ENCODE measurements around the gene NOP53.
"Not testable (repeated sequence)": the region's sequence is repeated elsewhere in the genome, so short reads cannot be mapped to it uniquely, and the experiment has no call there.

Gene NOP53

DNA sequence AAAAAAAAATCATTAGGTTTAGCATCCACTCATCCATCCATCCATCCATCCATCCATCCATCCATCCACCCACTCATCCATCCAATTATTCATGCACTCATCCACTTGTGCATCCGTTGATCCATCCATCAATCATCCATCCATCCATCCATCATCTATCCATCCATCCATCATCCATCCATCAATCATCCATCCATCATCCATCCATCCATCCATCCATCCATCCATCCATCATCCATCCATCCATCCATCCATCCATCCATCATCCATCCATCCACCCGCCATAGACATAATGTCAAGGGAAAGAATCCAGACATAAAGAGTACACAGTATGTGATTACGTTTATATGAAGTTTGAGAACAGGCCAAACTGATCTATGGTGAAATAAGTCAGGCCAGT is 24.2 kb downstream of the NOP53 start:
- H3K27me3 ChIP-seq (ENCODE audit: insufficient read depth, poor library complexity, severe bottlenecking): no peaks in the 10 kb centered on the region
- TF ChIP-seq, protein P1, sequence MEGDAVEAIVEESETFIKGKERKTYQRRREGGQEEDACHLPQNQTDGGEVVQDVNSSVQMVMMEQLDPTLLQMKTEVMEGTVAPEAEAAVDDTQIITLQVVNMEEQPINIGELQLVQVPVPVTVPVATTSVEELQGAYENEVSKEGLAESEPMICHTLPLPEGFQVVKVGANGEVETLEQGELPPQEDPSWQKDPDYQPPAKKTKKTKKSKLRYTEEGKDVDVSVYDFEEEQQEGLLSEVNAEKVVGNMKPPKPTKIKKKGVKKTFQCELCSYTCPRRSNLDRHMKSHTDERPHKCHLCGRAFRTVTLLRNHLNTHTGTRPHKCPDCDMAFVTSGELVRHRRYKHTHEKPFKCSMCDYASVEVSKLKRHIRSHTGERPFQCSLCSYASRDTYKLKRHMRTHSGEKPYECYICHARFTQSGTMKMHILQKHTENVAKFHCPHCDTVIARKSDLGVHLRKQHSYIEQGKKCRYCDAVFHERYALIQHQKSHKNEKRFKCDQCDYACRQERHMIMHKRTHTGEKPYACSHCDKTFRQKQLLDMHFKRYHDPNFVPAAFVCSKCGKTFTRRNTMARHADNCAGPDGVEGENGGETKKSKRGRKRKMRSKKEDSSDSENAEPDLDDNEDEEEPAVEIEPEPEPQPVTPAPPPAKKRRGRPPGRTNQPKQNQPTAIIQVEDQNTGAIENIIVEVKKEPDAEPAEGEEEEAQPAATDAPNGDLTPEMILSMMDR (IDR thresholded peaks at IDR 0.05; ENCODE audit: insufficient read depth, low read length): no peak
- TF ChIP-seq POLR2AphosphoS5 (IDR thresholded peaks at IDR 0.05; ENCODE audit: low read depth) (no peak), GABPA (IDR thresholded peaks at IDR 0.05; ENCODE audit: low read depth) (no peak), SPI1 (IDR thresholded peaks at IDR 0.05; ENCODE audit: borderline replicate concordance, low read depth) (no peak)
- no peak overlapping the region for H3K27ac ChIP-seq (replicated peaks)
- H3K4me3 ChIP-seq (replicated peaks; ENCODE audit: insufficient read depth, low read length): no peak overlapping the region
- no peak for DNase-seq (ENCODE audit: low read depth in 1 of 2, low spot score in 1 of 2)

DNA sequence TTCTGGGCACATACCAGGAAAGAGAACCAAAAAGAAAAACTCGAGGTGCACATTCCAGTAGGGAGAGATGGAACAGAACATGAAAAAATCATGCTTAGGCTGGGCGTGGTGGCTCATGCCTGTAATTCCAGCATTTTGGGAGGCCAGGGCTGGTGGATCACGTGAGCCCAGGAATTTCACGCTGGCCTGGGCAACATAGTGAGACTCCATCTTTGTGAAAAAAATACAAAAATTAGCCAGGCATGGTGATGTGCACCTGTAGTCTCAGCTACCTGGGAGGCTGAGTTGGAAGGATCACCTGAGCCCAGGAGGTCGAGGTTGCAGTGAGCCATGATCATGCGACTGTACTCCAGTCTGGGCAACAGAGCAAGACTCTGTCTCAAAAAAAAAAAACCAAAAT is 25.9 kb downstream of the NOP53 start:
- DNase-seq (ENCODE audit: low read depth in 1 of 2, low spot score in 1 of 2); H3K27ac ChIP-seq (replicated peaks); H3K4me3 ChIP-seq (replicated peaks; ENCODE audit: insufficient read depth, low read length); H3K27me3 ChIP-seq (ENCODE audit: insufficient read depth, poor library complexity, severe bottlenecking): not testable (repeated sequence)

GRCh38 chr19:47776568-47776967 is 31.2 kb downstream of the NOP53 start:
- H3K27ac ChIP-seq (replicated peaks): no peak overlapping the region
- no peak for DNase-seq (ENCODE audit: low read depth in 1 of 2, low spot score in 1 of 2)
- H3K27me3 ChIP-seq (ENCODE audit: insufficient read depth, poor library complexity, severe bottlenecking): no peaks in the 10 kb centered on the region
- no peak for TF ChIP-seq POLR2AphosphoS5 (IDR thresholded peaks at IDR 0.05; ENCODE audit: low read depth)
- TF ChIP-seq GABPA (IDR thresholded peaks at IDR 0.05; ENCODE audit: low read depth): no peak
- no peak for TF ChIP-seq REST (IDR thresholded peaks at IDR 0.05; ENCODE audit: insufficient replicate concordance, low read depth)
- TF ChIP-seq, protein P1 (IDR thresholded peaks at IDR 0.05; ENCODE audit: insufficient read depth, low read length): no peak
- no peak for TF ChIP-seq SPI1 (IDR thresholded peaks at IDR 0.05; ENCODE audit: borderline replicate concordance, low read depth)
- no peak overlapping the region for H3K4me3 ChIP-seq (replicated peaks; ENCODE audit: insufficient read depth, low read length)

DNA sequence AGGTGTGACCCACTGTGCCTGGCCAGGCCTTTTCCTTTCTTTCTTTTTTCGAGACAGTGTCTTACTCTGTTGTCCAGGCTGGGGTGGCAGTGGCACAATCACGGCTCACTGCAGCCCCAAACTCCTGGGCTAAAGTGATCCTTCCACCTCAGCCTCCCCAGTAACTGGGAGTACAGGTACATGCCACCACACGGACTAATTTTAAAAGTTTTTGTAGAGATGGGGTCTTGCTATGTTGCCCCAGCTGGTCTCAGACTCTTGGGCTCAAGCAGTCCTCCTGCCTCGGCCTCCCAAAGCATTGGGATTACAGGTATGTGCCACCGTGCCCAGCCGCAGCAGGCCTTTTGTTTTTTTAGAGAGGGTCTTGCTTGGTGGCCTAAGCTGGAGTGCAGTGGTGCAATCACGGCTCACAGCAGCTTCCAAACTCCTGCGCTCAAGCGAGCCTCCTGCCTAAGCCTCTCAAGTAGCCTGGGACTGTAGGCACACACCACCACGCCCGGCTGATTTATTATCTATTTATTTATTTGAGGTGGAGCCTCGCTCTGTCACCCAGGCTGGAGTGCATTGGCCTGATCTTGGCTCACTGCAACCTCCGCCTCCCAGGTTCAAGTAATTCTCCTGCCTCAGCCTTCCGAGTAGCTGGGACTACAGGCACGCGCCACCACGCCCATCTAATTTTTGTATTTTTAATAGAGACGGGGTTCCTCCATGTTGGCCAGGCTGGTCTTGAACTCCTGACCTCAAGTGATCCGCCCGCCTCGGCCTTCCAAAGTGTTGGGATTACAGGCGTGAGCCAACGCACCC is 32.1 kb downstream of the NOP53 start:
- H3K27me3 ChIP-seq (ENCODE audit: insufficient read depth, poor library complexity, severe bottlenecking); H3K27ac ChIP-seq (replicated peaks); DNase-seq (ENCODE audit: low read depth in 1 of 2, low spot score in 1 of 2): not testable (repeated sequence)
- peak overlapping the region; percentile 96 for H3K4me3 ChIP-seq (replicated peaks; ENCODE audit: insufficient read depth, low read length)

DNA sequence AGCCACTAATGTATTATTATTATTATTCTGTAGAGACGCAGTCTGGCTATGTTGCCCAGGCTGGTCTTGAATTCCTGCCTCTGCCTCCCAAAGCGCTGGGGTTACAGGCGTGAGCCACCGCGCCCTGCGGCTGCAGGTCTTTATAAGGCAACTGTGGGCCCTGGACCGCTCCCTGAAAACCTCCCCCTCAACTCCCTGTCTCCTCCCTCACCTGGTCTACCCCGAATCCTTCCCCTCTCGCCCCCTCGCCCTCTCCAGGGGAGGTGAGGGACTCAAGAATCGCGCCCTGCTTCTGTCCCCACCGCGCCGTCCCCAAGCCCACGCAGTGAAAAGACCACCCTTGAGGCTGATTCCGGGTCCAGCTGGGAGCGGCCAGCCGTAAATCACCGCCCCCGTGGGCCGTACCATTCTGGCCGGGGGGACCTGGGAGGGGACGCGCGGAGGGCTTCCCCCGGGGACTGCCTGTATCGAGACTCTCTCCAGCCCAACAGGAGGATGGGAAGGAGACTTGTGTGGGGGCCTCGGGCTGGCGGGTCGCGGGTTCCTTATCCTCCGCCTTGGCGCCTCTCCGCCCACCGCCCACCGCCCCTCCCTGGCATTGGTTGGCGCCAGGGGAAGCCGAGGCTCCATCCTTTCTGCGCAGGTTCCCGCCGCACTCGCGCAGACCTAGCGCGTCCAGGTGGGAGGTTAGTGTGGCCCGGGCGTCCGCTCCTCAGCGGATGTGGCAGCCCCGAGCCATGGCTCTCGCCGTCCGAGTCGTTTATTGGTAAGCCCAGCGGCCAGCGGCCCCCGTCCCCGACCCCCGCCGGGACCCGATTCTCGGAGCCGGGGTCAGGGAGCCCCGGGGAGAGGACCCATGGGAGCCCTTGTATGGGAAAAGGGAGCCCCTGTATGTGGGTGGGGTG is 33.0 kb downstream of the NOP53 start, which contains the start of gene SELENOW:
TSS of gene SELENOW (plus strand) at position 655 of the 905 bp plus-strand sequence. CDS start at position 738, 83 bp downstream.
- no peaks in the 10 kb centered on the region for H3K27me3 ChIP-seq (ENCODE audit: insufficient read depth, poor library complexity, severe bottlenecking)
- H3K27ac ChIP-seq (replicated peaks): peak within 1 kb of the TSS; percentile 89
- peak; percentile 58 to 60 for DNase-seq (ENCODE audit: low read depth in 1 of 2, low spot score in 1 of 2)
- TF ChIP-seq REST (IDR thresholded peaks at IDR 0.05; ENCODE audit: insufficient replicate concordance, low read depth) (no peak), GABPA (IDR thresholded peaks at IDR 0.05; ENCODE audit: low read depth) (no peak), SPI1 (IDR thresholded peaks at IDR 0.05; ENCODE audit: borderline replicate concordance, low read depth) (no peak), POLR2AphosphoS5 (IDR thresholded peaks at IDR 0.05; ENCODE audit: low read depth) (peak; percentile 28; the same call in 1 of the 2 replicates)
- TF ChIP-seq, protein P1 (IDR thresholded peaks at IDR 0.05; ENCODE audit: insufficient read depth, low read length): no peak
- peak within 1 kb of the TSS; percentile 96 for H3K4me3 ChIP-seq (replicated peaks; ENCODE audit: insufficient read depth, low read length)
